Neural crest cell (in vitro differentiated cells): Measurements from ENCODE around the gene COL20A1. TPM values are rescaled to one million over a fixed set of nuclear protein-coding genes. Genes with fewer than 3 reads are reported as not detected.
A peak's percentile ranks its signal among the peaks of the same experiment; 100 is the strongest.

Source experiments
- DNase-seq: peaks from one replicate; pipeline ENCODE4 v3.0.0; 2021; ENCODE audit warnings: low read depth, mixed read lengths, low spot score
- H3K27ac Mint-ChIP-seq: one replicate; pipeline ENCODE4 v1.8.0; 2021; ENCODE audit warnings: mild to moderate bottlenecking, mixed read lengths; ENCODE audit not compliant: unreplicated experiment
- H3K27me3 Mint-ChIP-seq: 2 replicates; pipeline ENCODE4 v1.8.0; 2021; ENCODE audit warnings: low read depth, mild to moderate bottlenecking, mixed read lengths
- H3K36me3 Mint-ChIP-seq: 2 replicates; pipeline ENCODE4 v1.8.0; 2021; ENCODE audit warnings: low read depth, mild to moderate bottlenecking, mixed read lengths
- H3K4me1 Mint-ChIP-seq: 2 replicates; pipeline ENCODE4 v1.8.0; 2021; ENCODE audit warnings: mixed read lengths
- H3K4me3 Mint-ChIP-seq: one replicate; pipeline ENCODE4 v1.8.0; 2021; ENCODE audit warnings: mild to moderate bottlenecking, mixed read lengths
- H3K9me3 Mint-ChIP-seq: 2 replicates; pipeline ENCODE4 v1.8.0; 2021; ENCODE audit warnings: mixed read lengths
- total RNA-seq: library from RNA; stranded (reverse); gene quantifications from 2 replicates; pipeline ENCODE4 v1.2.1, GENCODE V29; 2021
- TF ChIP-seq, protein P1 (sequence below): fragments of 200-600 bp; sonication (generic); conservative IDR thresholded peaks from 2 replicates; pipeline ENCODE4 v1.5.0; 2021; ENCODE audit warnings: antibody characterized with exemption, mild to moderate bottlenecking

COL20A1 gene
- total RNA-seq, 1 donor from 2014 or later, result 10.2 TPM

DNA sequence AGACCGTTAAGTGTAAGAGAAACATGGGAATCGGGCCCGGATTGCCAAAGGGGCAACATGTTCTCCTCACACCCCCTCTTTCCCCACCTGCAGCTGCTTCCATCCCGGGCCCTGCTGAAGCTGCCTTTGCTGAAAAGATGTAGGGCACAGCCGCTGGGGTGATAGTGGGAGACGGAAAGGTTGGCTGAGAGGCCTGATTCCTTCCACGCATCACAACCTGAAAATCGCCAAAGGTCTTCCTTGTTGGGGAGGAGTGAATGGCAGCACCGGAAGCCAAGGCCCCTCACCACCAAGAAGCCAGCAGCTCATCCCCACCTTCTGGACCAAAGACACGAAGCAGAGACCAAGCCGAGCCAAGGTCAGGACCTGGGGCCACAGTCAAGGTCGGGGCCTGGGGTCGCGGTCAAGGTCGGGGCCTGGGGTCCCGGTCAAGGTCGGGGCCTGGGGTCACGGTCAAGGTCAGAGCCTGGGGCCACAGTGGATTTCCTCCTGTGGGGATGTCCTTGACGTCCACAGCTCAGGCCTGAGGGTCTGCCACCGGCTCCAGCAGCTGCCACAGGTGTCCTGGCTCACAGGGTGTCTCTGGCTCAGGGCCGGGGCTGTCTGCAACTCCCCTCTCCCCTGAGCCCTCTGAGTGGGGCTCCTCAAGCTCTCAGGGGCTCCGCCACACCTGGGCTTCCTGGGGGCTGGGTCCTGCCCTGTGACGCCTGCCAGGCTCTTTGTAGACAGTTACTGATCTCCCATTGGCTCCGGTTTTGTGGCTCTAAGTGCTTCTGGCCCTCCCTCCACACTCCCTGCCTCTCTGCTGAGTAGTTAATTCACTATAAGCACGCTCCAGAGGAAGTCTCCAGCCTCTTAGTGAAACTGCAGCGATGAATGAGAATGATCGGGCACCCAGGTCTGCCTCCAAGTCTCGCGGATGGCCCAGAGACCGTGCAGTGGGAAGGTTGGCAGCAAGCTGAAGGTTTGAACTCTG, 73.7 kb downstream of the COL20A1 start:
- no peak for DNase-seq
- Mint-ChIP-seq H3K27me3 (peaks cover 12% of the 10 kb centered on the region), H3K4me3 (peak overlapping the region; percentile 61), H3K36me3 (no peaks in the 10 kb centered on the region), H3K4me1 (peaks cover 41% of the 10 kb centered on the region), H3K9me3 (no peaks in the 10 kb centered on the region), H3K27ac (peak overlapping the region; percentile 24)
- TF ChIP-seq, protein P1, sequence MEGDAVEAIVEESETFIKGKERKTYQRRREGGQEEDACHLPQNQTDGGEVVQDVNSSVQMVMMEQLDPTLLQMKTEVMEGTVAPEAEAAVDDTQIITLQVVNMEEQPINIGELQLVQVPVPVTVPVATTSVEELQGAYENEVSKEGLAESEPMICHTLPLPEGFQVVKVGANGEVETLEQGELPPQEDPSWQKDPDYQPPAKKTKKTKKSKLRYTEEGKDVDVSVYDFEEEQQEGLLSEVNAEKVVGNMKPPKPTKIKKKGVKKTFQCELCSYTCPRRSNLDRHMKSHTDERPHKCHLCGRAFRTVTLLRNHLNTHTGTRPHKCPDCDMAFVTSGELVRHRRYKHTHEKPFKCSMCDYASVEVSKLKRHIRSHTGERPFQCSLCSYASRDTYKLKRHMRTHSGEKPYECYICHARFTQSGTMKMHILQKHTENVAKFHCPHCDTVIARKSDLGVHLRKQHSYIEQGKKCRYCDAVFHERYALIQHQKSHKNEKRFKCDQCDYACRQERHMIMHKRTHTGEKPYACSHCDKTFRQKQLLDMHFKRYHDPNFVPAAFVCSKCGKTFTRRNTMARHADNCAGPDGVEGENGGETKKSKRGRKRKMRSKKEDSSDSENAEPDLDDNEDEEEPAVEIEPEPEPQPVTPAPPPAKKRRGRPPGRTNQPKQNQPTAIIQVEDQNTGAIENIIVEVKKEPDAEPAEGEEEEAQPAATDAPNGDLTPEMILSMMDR, result no peak

DNA sequence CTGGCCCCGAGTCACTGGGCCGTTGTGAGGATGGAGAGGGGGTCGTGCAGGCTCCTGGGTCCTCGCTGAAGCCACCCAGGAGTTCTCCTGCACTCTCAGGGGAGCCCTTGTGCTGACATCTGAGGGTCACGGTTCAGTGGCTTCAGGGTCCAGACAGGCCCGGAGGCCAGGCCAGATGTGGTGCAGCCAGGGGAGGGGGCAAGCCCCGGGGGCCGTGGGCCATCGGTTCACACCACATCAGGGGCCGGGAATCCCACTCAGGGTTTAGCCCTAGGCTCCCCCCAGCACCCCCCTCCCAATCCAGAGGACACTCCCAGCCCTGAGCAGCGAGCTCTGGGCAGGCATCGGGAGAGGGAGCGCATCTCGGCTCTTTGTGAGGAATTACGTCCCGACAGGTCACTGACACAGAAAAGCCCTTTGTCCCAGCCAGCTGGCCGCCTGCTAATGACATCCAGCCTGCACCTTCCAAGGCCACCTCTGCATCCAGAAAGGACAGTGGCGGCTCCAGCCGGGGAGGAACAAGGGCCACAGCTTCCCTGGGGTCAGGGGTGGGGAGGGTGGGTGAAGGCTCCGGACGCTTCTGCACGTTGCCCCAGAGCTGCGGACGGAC, 74.6 kb downstream of the COL20A1 start:
- TF ChIP-seq, protein P1, result no peak
- H3K36me3 Mint-ChIP-seq, result no peaks in the 10 kb centered on the region
- no peak overlapping the region for H3K4me3 Mint-ChIP-seq
- no peaks in the 10 kb centered on the region for H3K9me3 Mint-ChIP-seq
- peaks cover 8% of the 10 kb centered on the region for H3K27me3 Mint-ChIP-seq
- no peak for DNase-seq
- H3K4me1 Mint-ChIP-seq, result peaks cover 38% of the 10 kb centered on the region
- peak overlapping the region; percentile 24 for H3K27ac Mint-ChIP-seq

DNA sequence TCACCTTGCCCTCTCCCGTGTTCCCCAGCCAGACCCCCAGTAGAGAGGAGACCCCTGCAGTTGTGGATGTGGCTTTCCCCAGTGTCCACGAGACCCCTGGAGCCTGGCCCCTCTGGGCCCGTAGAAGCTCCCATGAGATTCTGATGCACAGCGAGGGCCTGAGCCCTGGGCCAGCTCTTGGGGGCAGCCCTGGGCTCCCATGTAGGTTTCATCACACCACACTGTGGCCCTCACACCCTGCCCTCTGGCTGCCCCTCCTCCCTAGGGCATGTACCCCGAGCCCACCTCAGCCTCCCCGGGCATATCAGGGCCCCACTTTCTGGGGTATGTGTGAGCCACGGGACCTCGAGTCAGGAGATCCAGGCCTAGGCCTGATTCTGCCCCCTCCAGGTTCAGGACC, 75.2 kb downstream of the COL20A1 start:
- Mint-ChIP-seq H3K4me3 (no peak overlapping the region), H3K9me3 (no peaks in the 10 kb centered on the region), H3K27ac (no peak overlapping the region), H3K4me1 (peaks cover 32% of the 10 kb centered on the region), H3K36me3 (no peaks in the 10 kb centered on the region), H3K27me3 (peaks cover 3% of the 10 kb centered on the region)
- TF ChIP-seq, protein P1, result no peak
- DNase-seq, result no peak

DNA sequence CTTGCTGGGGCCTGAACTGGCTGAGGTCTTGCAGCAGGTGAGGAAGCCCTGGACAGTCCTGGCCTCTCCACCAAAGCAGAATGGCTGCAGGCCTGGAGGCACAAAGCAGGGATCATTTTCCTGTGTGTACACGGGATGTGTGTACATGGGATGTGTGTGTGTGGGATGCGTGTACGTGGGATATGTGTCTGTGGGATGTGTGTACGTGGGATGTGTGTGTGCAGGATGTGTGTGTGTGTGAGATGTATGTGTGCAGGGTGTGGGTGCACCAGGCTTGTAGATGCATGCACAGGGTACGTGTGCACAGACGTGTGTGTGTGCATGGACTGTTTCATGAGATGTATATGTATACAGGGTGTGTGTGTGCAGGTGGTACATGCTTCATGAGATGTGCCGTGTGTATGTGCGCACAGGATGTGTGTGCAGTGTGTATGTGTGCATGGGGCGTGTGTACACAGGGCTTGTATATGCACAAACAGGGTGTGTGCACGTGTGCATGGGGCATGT, 76.1 kb downstream of the COL20A1 start:
- no peak overlapping the region for H3K4me3 Mint-ChIP-seq
- no peak for DNase-seq
- H3K36me3 Mint-ChIP-seq, result no peaks in the 10 kb centered on the region
- peaks cover 3% of the 10 kb centered on the region for H3K27me3 Mint-ChIP-seq
- TF ChIP-seq, protein P1, result no peak
- H3K4me1 Mint-ChIP-seq, result peaks cover 26% of the 10 kb centered on the region
- no peak overlapping the region for H3K27ac Mint-ChIP-seq
- no peaks in the 10 kb centered on the region for H3K9me3 Mint-ChIP-seq

DNA sequence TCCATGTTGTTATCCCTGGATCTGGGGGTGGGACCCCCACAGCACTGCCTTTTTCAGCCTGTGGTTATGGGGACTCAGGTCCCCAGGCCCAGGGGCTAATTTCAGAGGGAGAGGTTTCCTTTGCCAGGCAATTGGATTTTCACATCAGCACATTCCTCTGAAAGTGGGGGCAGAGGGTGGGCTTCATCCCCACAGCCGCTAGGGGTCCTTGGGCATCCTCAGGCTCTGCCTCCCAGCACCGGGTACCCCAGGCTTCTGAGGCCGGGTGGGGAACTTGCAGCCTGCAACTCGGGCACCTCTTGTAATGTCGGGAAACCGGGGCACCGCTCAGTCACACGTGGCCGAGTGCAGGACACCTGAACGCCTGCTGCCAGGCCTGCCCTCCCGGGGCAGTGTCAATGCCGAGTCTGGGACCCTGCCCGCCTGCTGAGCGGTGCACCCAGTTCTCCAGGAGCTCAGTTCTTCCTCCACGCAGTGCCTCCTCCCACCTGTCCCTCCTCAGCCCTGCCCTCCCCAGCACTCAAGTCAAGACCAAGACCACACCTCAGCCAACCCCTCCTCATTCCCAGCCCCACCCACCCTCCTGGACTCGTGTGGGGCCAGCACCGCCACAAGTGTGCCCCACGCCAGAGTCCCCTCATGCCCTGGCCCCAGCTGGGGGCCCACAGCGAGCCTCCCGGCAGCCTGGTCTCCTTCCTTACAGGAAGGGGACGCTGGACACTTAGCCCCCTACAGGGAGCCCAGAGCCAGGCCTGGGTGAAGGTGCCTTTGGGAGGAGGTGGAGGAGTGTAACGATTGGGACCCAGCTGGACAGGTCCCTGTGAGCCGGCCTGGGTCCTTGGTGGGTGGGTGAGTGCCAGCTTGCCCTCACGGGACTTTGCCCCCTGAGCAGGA, 77.0 kb downstream of the COL20A1 start:
- no peaks in the 10 kb centered on the region for H3K9me3 Mint-ChIP-seq
- TF ChIP-seq, protein P1, result no peak
- no peak overlapping the region for H3K27ac Mint-ChIP-seq
- no peaks in the 10 kb centered on the region for H3K27me3 Mint-ChIP-seq
- peaks cover 22% of the 10 kb centered on the region for H3K4me1 Mint-ChIP-seq
- H3K4me3 Mint-ChIP-seq, result no peak overlapping the region
- DNase-seq, result no peak
- H3K36me3 Mint-ChIP-seq, result no peaks in the 10 kb centered on the region
